Upper lobe of right lung (tissue), 1 donor: ENCODE measurements around the gene HOXD1. TPM values are rescaled to one million over a fixed set of nuclear protein-coding genes. Genes with fewer than 3 reads are reported as not detected.

Experiments
- ATAC-seq: fragments of 200-7000 bp; cut with Tn5 transposase; one replicate; pipeline ENCODE4 v1.9.1; 2020; ENCODE audit warnings: mild to moderate bottlenecking, moderate library complexity
- DNase-seq: peaks from one replicate; pipeline ENCODE4 v3.0.0-alpha.2; 2020
- H3K27ac ChIP-seq: fragments of 200-600 bp; one replicate; pipeline ENCODE4 v1.8.0; 2022
- H3K27me3 ChIP-seq: fragments of 200-600 bp; one replicate; pipeline ENCODE4 v1.8.0; 2022; ENCODE audit warnings: mild to moderate bottlenecking
- H3K36me3 ChIP-seq: fragments of 200-600 bp; one replicate; pipeline ENCODE4 v1.8.0; 2022
- H3K4me1 ChIP-seq: fragments of 200-600 bp; one replicate; pipeline ENCODE4 v1.8.0; 2022
- H3K4me3 ChIP-seq: fragments of 200-600 bp; one replicate; pipeline ENCODE4 v1.8.0; 2022; ENCODE audit warnings: mild to moderate bottlenecking
- H3K9me3 ChIP-seq: fragments of 200-600 bp; one replicate; pipeline ENCODE4 v1.8.0; 2022
- intact Hi-C: fragments of 100-400 bp; cut with DNase I; formaldehyde crosslinking; loops from one replicate; pipeline ENCODE4 v1.11.0; 2022
- microRNA-seq: library from miRNA; unstranded; fragments of <30 nt; microRNA quantifications from one replicate; pipeline ENCODE4 v1.2.0, GENCODE V29; 2020; ENCODE audit warnings: borderline microRNAs expressed
- total RNA-seq: library from RNA; stranded (reverse); fragmentation: NEBNext Ultra II Directional; extraction: Animal tissue kit (Norgen Biotek cat#: 25700); gene quantifications from one replicate; pipeline ENCODE4 v1.2.1, GENCODE V29; 2021
- TF ChIP-seq, protein P1 (sequence below): fragments of 200-600 bp; IDR thresholded peaks from one replicate; pipeline ENCODE4 v1.8.0; 2022; ENCODE audit warnings: antibody characterized with exemption
- donor health status: DM: no; HTN: yes; CAD: no; lungs with severe emphysema.

The HOXD1 gene
- total RNA-seq, 1 donor from 2014 or later = 4.1 TPM

GRCh38 chr2:176234156-176234555 is 45.7 kb downstream of the HOXD1 start:
- Histone ChIP-seq H3K4me1 (no peaks in the 10 kb centered on the region), H3K36me3 (no peaks in the 10 kb centered on the region), H3K27me3 (peaks cover 12% of the 10 kb centered on the region), H3K27ac (no peak overlapping the region), H3K9me3 (no peaks in the 10 kb centered on the region), H3K4me3 (no peak overlapping the region)
- no peak for ATAC-seq
- DNase-seq = no peak
- TF ChIP-seq, protein P1, sequence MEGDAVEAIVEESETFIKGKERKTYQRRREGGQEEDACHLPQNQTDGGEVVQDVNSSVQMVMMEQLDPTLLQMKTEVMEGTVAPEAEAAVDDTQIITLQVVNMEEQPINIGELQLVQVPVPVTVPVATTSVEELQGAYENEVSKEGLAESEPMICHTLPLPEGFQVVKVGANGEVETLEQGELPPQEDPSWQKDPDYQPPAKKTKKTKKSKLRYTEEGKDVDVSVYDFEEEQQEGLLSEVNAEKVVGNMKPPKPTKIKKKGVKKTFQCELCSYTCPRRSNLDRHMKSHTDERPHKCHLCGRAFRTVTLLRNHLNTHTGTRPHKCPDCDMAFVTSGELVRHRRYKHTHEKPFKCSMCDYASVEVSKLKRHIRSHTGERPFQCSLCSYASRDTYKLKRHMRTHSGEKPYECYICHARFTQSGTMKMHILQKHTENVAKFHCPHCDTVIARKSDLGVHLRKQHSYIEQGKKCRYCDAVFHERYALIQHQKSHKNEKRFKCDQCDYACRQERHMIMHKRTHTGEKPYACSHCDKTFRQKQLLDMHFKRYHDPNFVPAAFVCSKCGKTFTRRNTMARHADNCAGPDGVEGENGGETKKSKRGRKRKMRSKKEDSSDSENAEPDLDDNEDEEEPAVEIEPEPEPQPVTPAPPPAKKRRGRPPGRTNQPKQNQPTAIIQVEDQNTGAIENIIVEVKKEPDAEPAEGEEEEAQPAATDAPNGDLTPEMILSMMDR = no peak
- intact Hi-C loops = no loop called here

DNA sequence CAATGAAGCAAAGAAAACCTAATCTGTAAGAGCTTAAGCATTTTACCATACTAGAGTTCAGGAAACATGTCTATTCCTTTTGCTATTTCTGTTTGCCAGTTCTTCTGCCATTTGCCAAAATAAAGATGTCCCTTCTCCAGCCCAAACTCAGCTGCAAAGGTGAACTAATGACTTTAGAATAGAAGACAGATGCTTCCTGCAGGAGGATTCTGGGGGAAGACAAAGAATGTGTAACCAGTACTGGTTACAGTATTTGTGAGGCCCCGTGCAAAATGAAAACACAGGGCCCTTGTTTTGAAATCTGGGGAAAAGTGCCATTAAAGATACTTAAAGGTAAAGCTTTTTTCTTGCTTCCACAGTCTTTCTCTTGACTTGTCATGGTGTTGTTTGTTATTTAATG is 46.5 kb downstream of the HOXD1 start:
- Histone ChIP-seq H3K36me3 (no peaks in the 10 kb centered on the region), H3K4me3 (no peak overlapping the region), H3K9me3 (no peaks in the 10 kb centered on the region), H3K4me1 (no peaks in the 10 kb centered on the region), H3K27ac (no peak overlapping the region), H3K27me3 (peaks cover 12% of the 10 kb centered on the region)
- intact Hi-C loops = no loop called here
- ATAC-seq (no peak), DNase-seq (no peak)
- TF ChIP-seq, protein P1 = no peak

- no peak for DNase-seq
- ATAC-seq = no peak
- intact Hi-C loops = no loop called here
These were observed 49.0 kb downstream of the HOXD1 start for GRCh38 chr2:176237456-176237855.

GRCh38 chr2:176239031-176239430 is 50.6 kb downstream of the HOXD1 start:
- intact Hi-C loops = no loop called here
- Histone ChIP-seq H3K36me3 (no peaks in the 10 kb centered on the region), H3K4me1 (no peaks in the 10 kb centered on the region), H3K27ac (no peak overlapping the region), H3K27me3 (no peaks in the 10 kb centered on the region), H3K4me3 (no peak overlapping the region), H3K9me3 (no peaks in the 10 kb centered on the region)
- DNase-seq (no peak), ATAC-seq (no peak)
- TF ChIP-seq, protein P1 = no peak

More at GRCh38 chr2:176237456-176237855, 49.0 kb downstream of the HOXD1 start:
- Histone ChIP-seq H3K36me3 (no peaks in the 10 kb centered on the region), H3K27ac (no peak overlapping the region), H3K4me3 (no peak overlapping the region), H3K9me3 (no peaks in the 10 kb centered on the region), H3K27me3 (peaks cover 6% of the 10 kb centered on the region), H3K4me1 (no peaks in the 10 kb centered on the region)
- TF ChIP-seq, protein P1 = no peak

GRCh38 chr2:176240301-176240700 is 51.8 kb downstream of the HOXD1 start:
- no peak for ATAC-seq
- no peaks in the 10 kb centered on the region for H3K36me3 ChIP-seq

More at GRCh38 chr2:176240301-176240700, 51.8 kb downstream of the HOXD1 start:
- Histone ChIP-seq H3K9me3 (no peaks in the 10 kb centered on the region), H3K27me3 (no peaks in the 10 kb centered on the region), H3K4me3 (no peak overlapping the region), H3K27ac (no peak overlapping the region), H3K4me1 (no peaks in the 10 kb centered on the region)
- intact Hi-C loops = no loop called here
- DNase-seq = no peak
- TF ChIP-seq, protein P1 = no peak

Small RNA genes lying within 50 kb of the gene (microRNA-seq; reads per million reads assigned to microRNA genes)
- 1,953 reads per million, percentile 88 among the genes with 10 or more reads in this experiment for gene MIR10B

Other genes starting within 250 kb of the HOXD1 start
- 28.7 TPM for gene LNPK, start 186.4 kb upstream of the HOXD1 start, total RNA-seq
- not detected for gene EVX2, start 104.7 kb upstream of the HOXD1 start, total RNA-seq
- gene HOXD13, start 95.9 kb upstream of the HOXD1 start, total RNA-seq = not detected
- gene HOXD12, start 88.9 kb upstream of the HOXD1 start, total RNA-seq = not detected
- gene HOXD11, start 81.4 kb upstream of the HOXD1 start, total RNA-seq = not detected
- 0.55 TPM for gene HOXD10, start 71.9 kb upstream of the HOXD1 start, total RNA-seq
- 1.6 TPM for gene HOXD9, start 65.9 kb upstream of the HOXD1 start, total RNA-seq
- 2.6 TPM for gene HOXD8, start 59.0 kb upstream of the HOXD1 start, total RNA-seq
- gene HOXD4, start 37.1 kb upstream of the HOXD1 start, total RNA-seq = 0.84 TPM
- gene HOXD3, start 31.4 kb upstream of the HOXD1 start, total RNA-seq = 1.7 TPM
- gene MTX2, start 80.8 kb downstream of the HOXD1 start, total RNA-seq = 17.6 TPM